H1 (cell line): Measurements from ENCODE around the gene DNAJB5. TPM values are rescaled to one million over a fixed set of nuclear protein-coding genes. Genes with fewer than 3 reads are reported as not detected.
A peak's percentile ranks its signal among the peaks of the same experiment; 100 is the strongest.

Experiments used
- ASH2L ChIP-seq: fragments of 200-600, 300-600 bp; sonication (generic); IDR thresholded peaks from one replicate; pipeline ENCODE4 v1.7.1; 2017; ENCODE audit warnings: low read length
- BACH1 ChIP-seq: IDR thresholded peaks from 2 replicates; pipeline ENCODE4 v1.6.1; 2012; ENCODE audit warnings: low read length, improper control_type of control experiment
- CHD1 ChIP-seq: IDR thresholded peaks from 2 replicates; pipeline ENCODE4 v1.6.1; 2012; ENCODE audit warnings: low read depth, low read length, improper control_type of control experiment
- EP300 ChIP-seq, 2 experiments: IDR thresholded peaks; 1 replicate in 1 of 2; 2 replicates in 1 of 2; pipeline ENCODE4 v1.6.1; 2011 to 2012; ENCODE audit warnings: low read depth in 2 of 2, low read length in 2 of 2, mild to moderate bottlenecking in 2 of 2, borderline replicate concordance in 1 of 2, inconsistent platforms in 1 of 2, moderate library complexity in 1 of 2
- HDAC2 ChIP-seq, 2 experiments: fragments of 300-600 bp in 1 of 2; sonication (generic) in 1 of 2; IDR thresholded peaks; 2 replicates each; pipeline ENCODE4 v1.6.1; 2011 to 2012; ENCODE audit warnings: low read depth in 2 of 2, low read length in 2 of 2, mild to moderate bottlenecking in 2 of 2, moderate library complexity in 2 of 2, borderline replicate concordance in 1 of 2, inconsistent platforms in 1 of 2
- MAFK ChIP-seq: IDR thresholded peaks from 2 replicates; pipeline ENCODE4 v1.6.1; 2012; ENCODE audit warnings: low read depth, mild to moderate bottlenecking, improper control_type of control experiment, low read length
- NANOG ChIP-seq: IDR thresholded peaks from 2 replicates; pipeline ENCODE4 v1.6.1; 2011; ENCODE audit warnings: low read length, low read depth, mild to moderate bottlenecking, inconsistent platforms; ENCODE audit not compliant: insufficient read depth, poor library complexity, severe bottlenecking
- PHF8 ChIP-seq: fragments of 200-600 bp; sonication (generic); conservative IDR thresholded peaks from 2 replicates; pipeline ENCODE4 v1.7.1; 2012; ENCODE audit warnings: low read depth, mild to moderate bottlenecking, inconsistent platforms, low read length, moderate library complexity
- POLR2A ChIP-seq, 2 experiments: IDR thresholded peaks; 1 replicate in 1 of 2; 2 replicates in 1 of 2; pipeline ENCODE4 v1.6.1; 2011; ENCODE audit warnings: low read depth in 2 of 2, low read length in 2 of 2, mild to moderate bottlenecking in 2 of 2; ENCODE audit errors: control extremely low read depth in 1 of 2
- POLR2AphosphoS5 ChIP-seq: IDR thresholded peaks from 2 replicates; pipeline ENCODE4 v1.6.1; 2011; ENCODE audit warnings: low read depth, low read length
- RBBP5 ChIP-seq: IDR thresholded peaks from 2 replicates; pipeline ENCODE4 v1.7.1; 2012; ENCODE audit warnings: low read depth, mild to moderate bottlenecking, inconsistent platforms, low read length, moderate library complexity, borderline replicate concordance
- RFX5 ChIP-seq: IDR thresholded peaks from 2 replicates; pipeline ENCODE4 v1.6.1; 2011; ENCODE audit warnings: low read depth, low read length, improper control_type of control experiment, borderline replicate concordance
- SAP30 ChIP-seq: fragments of 300-600 bp; sonication (generic); IDR thresholded peaks from 2 replicates; pipeline ENCODE4 v1.7.1; 2012; ENCODE audit warnings: low read length, moderate library complexity, mild to moderate bottlenecking, inconsistent platforms; ENCODE audit not compliant: insufficient read depth, insufficient replicate concordance
- SIX5 ChIP-seq: IDR thresholded peaks from 2 replicates; pipeline ENCODE4 v1.6.1; 2011; ENCODE audit warnings: mild to moderate bottlenecking, low read depth, low read length
- SP1 ChIP-seq: IDR thresholded peaks from 2 replicates; pipeline ENCODE4 v1.6.1; 2011; ENCODE audit warnings: low read depth, low read length
- SP4 ChIP-seq: IDR thresholded peaks from 2 replicates; pipeline ENCODE4 v1.6.1; 2012; ENCODE audit warnings: low read length, inconsistent platforms
- SUZ12 ChIP-seq: fragments of 200-600 bp; sonication (generic); IDR thresholded peaks from 2 replicates; pipeline ENCODE4 v1.6.1; 2012; ENCODE audit warnings: mild to moderate bottlenecking, inconsistent platforms, low read length, moderate library complexity, mixed read lengths
- TBP ChIP-seq: IDR thresholded peaks from 2 replicates; pipeline ENCODE4 v1.6.1; 2011; ENCODE audit warnings: low read depth, low read length, improper control_type of control experiment
- polyA plus RNA-seq, 7 experiments: library from polyadenylated mRNA; depleted of rRNA in 3 of 7; stranded (reverse) in 5 of 7; unstranded in 2 of 7; fragments of >200 nt in 5 of 7; fragments of 200-250 nt in 2 of 7; gene quantifications; 1 replicate in 5 of 7; 2 replicates in 1 of 7; 4 replicates in 1 of 7; pipeline versions ENCODE4 v1.2.1 to v1.2.3, GENCODE V29; 2011 to 2013; ENCODE audit warnings: missing spikeins in 2 of 7, mixed read lengths in 2 of 7
- total RNA-seq: library from RNA; stranded (reverse); fragmentation: NEBNext Ultra II Directional; extraction: Animal tissue kit (Norgen Biotek cat#: 25700); gene quantifications from 2 replicates; pipeline ENCODE4 v1.2.1, GENCODE V29; 2021
- TF ChIP-seq, protein P1 (sequence below), 3 experiments: IDR thresholded peaks; 1 replicate in 2 of 3; 2 replicates in 1 of 3; pipeline versions ENCODE4 v1.5.1 to v1.6.1; 2011; ENCODE audit warnings: low read length in 3 of 3, mild to moderate bottlenecking in 3 of 3, inconsistent platforms in 2 of 3, low read depth in 1 of 3, moderate library complexity in 1 of 3; ENCODE audit not compliant: insufficient read depth in 1 of 3; ENCODE audit errors: control extremely low read depth in 1 of 3
- TF ChIP-seq, protein P2 (sequence below): IDR thresholded peaks from 2 replicates; pipeline ENCODE4 v1.6.1; 2012; ENCODE audit warnings: inconsistent platforms

Gene DNAJB5
- total and polyA plus RNA-seq, 2 of the 8 experiments (the other 6 are each of a cell fraction or from before 2014, with no cell fraction given) = 25.0 to 34.1 TPM

DNA sequence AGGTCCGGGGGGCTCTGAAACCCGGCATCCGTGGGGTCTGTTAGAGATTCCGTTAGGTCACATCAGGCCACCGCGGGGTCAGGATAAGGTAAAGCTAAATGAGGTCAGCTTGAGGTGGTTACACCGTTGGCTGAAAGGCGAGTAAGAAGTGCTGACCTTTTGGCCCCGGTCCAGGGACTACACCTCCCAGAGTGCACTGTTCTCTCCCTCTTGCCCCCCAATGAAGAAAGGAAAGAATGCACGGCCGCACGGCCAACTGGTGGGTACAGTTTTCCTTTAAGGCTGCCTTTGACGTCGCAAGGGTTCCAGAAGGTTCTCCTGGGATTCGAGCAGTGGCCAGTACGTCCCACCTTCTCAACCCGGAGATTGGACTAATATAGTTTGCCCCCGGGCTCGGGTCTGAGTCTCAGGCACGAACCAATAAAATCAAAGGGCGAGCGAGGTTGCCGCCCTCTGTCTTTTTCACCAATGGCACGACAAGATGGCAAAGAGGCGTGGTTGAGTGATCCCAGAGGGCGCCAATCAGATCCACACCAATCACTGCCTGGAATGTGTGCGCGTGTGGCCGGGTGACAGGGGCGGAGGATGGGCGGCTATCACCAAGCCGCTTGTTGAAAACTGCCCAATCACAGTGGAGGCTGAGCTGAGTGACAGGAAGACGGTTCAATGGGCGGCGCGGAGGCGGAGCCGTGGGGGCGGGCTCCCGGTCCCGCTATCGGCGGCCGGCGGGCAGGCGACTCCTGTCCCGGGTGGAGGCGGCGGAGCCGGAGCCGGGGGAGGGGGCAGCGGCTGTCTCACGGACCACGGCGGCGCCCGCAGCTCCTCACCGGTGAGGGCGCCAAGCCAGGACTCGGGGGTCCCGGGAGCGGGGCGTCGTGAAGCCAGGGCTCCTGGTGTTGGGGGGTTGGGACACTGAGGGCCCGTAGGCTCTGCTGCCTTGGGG is at the start of gene DNAJB5 (continued):
- peak; percentile 86 for TF ChIP-seq TBP
- peak; percentile 47 to 64 for TF ChIP-seq POLR2A (IDR thresholded peaks at IDR 0.05; ENCODE audit: control extremely low read depth in 1 of 2, low read depth in 2 of 2, low read length in 2 of 2)
- TF ChIP-seq SP4 = peak; percentile 95
- TF ChIP-seq EP300 (IDR thresholded peaks at IDR 0.05; ENCODE audit: borderline replicate concordance in 1 of 2, low read depth in 2 of 2, low read length in 2 of 2) = no peak
- TF ChIP-seq MAFK = no peak
- peak; percentile 46 for TF ChIP-seq NANOG
- no peak for TF ChIP-seq CHD1
- TF ChIP-seq ASH2L = peak; percentile 9
- no peak for TF ChIP-seq SUZ12
- TF ChIP-seq, protein P1, sequence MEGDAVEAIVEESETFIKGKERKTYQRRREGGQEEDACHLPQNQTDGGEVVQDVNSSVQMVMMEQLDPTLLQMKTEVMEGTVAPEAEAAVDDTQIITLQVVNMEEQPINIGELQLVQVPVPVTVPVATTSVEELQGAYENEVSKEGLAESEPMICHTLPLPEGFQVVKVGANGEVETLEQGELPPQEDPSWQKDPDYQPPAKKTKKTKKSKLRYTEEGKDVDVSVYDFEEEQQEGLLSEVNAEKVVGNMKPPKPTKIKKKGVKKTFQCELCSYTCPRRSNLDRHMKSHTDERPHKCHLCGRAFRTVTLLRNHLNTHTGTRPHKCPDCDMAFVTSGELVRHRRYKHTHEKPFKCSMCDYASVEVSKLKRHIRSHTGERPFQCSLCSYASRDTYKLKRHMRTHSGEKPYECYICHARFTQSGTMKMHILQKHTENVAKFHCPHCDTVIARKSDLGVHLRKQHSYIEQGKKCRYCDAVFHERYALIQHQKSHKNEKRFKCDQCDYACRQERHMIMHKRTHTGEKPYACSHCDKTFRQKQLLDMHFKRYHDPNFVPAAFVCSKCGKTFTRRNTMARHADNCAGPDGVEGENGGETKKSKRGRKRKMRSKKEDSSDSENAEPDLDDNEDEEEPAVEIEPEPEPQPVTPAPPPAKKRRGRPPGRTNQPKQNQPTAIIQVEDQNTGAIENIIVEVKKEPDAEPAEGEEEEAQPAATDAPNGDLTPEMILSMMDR (IDR thresholded peaks at IDR 0.05; ENCODE audit: control extremely low read depth in 1 of 3, insufficient read depth in 1 of 3, low read depth in 1 of 3, low read length in 3 of 3) = no peak
- TF ChIP-seq HDAC2 (IDR thresholded peaks at IDR 0.05; ENCODE audit: borderline replicate concordance in 1 of 2, low read depth in 2 of 2, low read length in 2 of 2) = no peak
- TF ChIP-seq SIX5 = peak; percentile 56
- TF ChIP-seq SAP30 = peak; percentile 33
- TF ChIP-seq RBBP5 = peak; percentile 59; the same call in 1 of the 2 replicates
- no peak for TF ChIP-seq BACH1
- peak; percentile 99 for TF ChIP-seq SP1
- peak; percentile 58 for TF ChIP-seq PHF8
- TF ChIP-seq, protein P2, sequence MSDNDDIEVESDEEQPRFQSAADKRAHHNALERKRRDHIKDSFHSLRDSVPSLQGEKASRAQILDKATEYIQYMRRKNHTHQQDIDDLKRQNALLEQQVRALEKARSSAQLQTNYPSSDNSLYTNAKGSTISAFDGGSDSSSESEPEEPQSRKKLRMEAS = peak; percentile 82
- peak; percentile 64; the same call in 1 of the 2 replicates for TF ChIP-seq POLR2AphosphoS5
- no peak for TF ChIP-seq RFX5
